SU-DHL-6 (cell line): ENCODE data around the gene NBPF1.
"Not testable (repeated sequence)": the region's sequence is repeated elsewhere in the genome, so short reads cannot be mapped to it uniquely, and the experiment has no call there.

Experiments used
- EZH2phosphoT487 ChIP-seq: fragments of 200-600 bp; sonication (generic), shearing (Covaris generic); conservative IDR thresholded peaks from 2 replicates; pipeline ENCODE4 v1.6.1; 2018; ENCODE audit warnings: mild to moderate bottlenecking, antibody characterized with exemption, low read length, moderate library complexity, mixed read lengths
- TF ChIP-seq, protein P1 (sequence below): fragments of 200-600 bp; sonication (generic); IDR thresholded peaks from one replicate; pipeline ENCODE4 v1.5.1; 2017; ENCODE audit warnings: antibody characterized with exemption, mild to moderate bottlenecking, low read length, moderate library complexity; ENCODE audit not compliant: insufficient read depth, poor library complexity, severe bottlenecking

DNA sequence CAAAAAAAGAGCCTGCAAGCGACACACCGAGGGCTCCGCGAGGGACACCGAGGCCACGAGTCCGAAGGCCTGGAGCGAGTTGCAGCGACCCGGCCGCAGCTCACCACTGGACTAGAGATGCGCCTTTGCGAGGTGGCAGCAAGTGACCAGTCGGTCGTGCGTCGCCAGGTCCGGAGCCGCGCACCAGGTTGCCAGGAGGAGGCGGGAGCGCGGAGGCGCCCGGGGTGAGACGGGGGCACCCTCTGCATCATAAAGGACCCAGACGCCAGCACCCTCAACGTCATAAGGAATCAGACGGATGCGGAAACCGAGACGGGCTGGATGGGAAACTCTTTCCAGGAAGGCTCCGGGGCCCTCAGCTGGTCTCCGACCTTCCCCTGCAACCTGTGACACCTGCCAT, 77.9 kb downstream of the NBPF1 start:
- not testable (repeated sequence) for TF ChIP-seq EZH2phosphoT487
- TF ChIP-seq, protein P1, sequence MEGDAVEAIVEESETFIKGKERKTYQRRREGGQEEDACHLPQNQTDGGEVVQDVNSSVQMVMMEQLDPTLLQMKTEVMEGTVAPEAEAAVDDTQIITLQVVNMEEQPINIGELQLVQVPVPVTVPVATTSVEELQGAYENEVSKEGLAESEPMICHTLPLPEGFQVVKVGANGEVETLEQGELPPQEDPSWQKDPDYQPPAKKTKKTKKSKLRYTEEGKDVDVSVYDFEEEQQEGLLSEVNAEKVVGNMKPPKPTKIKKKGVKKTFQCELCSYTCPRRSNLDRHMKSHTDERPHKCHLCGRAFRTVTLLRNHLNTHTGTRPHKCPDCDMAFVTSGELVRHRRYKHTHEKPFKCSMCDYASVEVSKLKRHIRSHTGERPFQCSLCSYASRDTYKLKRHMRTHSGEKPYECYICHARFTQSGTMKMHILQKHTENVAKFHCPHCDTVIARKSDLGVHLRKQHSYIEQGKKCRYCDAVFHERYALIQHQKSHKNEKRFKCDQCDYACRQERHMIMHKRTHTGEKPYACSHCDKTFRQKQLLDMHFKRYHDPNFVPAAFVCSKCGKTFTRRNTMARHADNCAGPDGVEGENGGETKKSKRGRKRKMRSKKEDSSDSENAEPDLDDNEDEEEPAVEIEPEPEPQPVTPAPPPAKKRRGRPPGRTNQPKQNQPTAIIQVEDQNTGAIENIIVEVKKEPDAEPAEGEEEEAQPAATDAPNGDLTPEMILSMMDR = not testable (repeated sequence)
